GM10266 (cell line): ENCODE measurements around the gene CTTN.

Experiments
- DNase-seq: peaks from one replicate; pipeline ENCODE4 v3.0.0; 2012; ENCODE audit errors: extremely low spot score
- CTCF ChIP-seq: IDR thresholded peaks from 2 replicates; pipeline ENCODE4 v1.5.1; 2012; ENCODE audit warnings: mild to moderate bottlenecking, low read depth; ENCODE audit not compliant: control insufficient read depth, insufficient read depth; ENCODE audit errors: missing control alignments

CTTN gene

DNA sequence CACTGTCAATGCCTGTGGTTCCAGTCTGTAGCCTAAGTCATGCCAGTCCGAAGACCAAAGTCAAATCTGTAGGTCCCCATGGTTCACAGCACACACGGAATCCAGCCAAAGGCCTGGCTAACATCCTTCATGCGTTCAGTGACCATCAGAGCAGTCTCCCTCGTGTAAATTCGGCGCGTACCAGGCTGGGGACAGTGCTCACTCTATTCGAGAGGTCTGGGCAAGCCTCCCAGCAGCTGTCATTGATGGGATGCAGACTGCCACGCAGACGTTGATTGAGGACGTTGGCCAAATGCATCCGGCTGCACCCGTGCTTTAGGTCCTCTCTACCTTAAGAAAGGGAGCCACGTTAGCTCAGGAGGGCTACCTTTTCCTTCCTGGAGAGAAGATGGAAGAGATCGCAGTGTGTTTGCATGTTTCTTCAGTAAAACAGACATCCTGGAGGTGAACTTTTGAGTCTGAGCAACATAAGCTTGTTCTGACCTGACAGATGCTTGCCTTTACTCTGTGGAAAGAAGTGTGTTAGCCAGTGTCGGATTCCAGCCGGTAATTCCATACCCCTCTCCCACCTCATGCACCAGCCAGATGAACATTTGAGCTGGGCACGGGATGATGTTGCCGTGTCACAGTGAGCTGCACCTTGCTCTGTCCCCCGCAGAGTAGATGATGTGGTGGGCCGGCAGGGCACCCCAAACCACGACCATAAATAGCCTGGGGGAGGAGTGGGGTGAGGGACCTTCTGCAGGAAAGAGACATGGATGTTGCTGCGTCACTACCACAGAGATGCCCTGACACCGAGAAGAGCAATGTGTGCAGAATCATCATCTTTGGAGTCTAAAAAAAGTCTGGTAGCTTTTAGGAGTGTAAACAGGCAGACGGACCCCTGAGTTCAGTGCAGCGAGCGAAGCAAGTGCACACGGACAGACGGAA is 12.2 kb downstream of the CTTN start:
- no peak for TF ChIP-seq CTCF
- DNase-seq = no peak

DNA sequence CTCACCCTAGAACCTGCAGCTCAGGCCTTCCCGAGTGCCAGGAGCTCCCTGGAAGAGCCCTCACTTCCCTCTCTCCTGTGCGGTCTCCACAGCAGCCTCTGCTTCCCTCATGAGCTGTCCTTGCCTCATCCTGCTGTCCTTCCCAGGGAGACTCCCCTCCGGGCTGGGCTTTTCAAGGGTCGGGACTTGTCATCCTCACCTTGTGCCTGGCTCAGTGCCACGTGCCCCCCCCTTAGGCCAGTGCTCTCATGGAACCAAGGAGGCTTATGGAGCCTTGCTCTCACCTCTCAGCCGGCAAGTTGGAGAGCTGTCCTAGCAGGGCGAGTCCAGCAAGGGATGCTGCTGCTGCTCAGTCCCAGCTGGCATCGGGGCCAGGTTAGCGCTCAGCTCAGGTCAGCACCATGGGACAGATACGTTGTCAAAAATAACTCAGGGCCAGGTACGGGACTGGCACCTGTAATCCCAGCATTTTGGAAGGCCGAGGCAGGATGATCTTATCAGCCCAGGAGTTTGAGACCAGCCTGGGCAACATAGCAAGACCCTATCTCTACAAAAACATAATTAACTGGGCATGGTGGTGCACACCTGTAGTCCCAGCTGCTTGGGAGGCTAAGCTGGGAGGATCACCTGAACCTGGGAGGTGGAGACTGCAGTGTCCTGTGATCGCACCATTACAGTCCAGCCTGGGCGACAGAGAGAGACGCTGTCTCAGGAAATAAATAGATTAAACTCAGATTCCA is 13.6 kb downstream of the CTTN start:
- no peak for TF ChIP-seq CTCF
- DNase-seq = no peak

- no peak for TF ChIP-seq CTCF
- no peak for DNase-seq
Observed at GRCh38 chr11:70413151-70413550, 14.8 kb downstream of the CTTN start.

DNA sequence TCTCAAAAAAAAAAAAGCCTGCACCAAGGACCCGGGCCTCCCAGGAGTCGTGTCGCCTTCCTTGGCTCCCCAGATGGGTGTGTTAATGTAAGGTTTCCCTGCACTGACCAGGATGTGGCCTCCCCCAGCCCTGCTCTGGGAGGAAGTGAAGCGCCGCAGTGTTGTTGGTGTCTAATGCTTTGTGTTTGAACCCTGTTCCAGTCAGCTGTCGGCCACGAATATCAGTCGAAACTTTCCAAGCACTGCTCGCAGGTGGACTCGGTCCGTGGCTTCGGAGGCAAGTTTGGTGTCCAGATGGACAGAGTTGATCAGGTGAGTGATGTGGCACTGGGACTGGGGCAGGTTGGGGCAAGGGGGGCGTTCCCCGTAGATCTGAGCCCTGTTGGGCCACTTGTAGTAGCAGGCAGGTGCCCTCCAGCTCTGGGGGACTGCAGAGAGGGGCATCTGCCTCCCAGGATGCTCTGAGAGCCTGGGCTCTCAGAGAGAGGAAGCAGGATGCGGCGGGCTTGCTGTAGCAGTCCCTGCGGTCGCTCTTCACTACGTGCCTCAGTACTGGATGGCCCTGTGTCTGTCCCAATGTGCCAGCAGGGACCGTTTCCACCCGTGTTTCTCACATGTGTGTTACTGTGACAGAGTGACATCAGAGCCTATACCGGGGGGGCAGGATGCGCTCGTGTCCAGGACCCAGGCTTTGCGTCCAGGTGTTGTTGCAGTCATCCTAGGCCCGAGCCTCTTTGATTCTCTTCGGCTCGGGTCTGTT is 16.2 kb downstream of the CTTN start:
- TF ChIP-seq CTCF = no peak
- DNase-seq = no peak

DNA sequence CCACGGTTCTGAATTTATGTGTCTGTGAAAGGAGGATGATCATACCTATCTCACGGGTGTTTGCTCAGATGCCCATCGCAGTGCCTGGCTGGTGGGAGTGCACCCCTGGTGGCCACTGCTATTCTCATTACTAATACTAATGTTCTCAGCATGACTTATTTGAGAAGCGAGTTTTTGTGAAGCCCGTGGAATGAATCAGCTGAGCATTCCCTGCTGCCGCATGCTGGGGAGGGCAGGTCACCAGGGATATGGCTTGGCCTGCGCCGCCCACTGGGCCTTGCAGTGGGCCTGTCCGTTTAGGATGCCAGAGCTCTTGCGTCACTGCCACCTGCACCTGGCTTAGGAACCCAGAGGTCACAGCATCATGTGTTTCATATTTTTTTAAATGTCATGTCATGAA is 16.9 kb downstream of the CTTN start:
- no peak for TF ChIP-seq CTCF
- DNase-seq = no peak

DNA sequence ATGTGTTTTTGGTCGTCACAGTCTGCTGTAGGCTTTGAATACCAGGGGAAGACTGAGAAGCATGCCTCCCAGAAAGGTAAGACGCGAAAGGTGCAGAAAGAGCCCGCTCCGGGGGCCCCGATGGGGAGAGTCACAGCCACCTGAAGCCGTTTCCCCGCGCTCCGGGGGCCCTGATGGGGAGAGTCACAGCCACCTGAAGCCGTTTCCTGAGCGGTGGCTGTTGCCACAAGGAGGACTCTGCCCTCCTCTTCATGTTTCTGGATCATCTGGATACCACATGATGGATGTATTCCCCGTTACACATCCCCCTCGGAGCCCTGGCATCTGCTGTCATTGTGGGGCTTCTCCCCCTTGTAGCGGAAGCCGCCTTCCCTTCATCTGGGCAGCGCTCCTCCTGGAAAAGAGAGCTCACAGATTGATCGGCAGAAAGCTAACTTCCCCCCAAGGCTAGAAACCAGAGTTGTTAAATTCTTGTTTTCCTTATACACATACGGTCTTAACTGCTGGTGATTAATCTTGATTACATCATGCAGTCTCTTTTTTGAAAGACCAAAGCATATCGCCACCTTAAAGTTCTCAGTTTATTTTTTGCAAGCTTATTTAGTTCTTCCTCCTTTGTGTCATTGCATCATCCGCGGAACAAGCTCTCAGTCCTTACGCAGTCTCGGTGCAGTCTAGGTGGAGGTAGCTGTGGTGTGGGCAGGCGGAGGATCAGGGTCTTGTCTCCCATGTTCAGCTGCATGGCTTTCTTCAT is 17.5 kb downstream of the CTTN start:
- DNase-seq = no peak
- TF ChIP-seq CTCF = no peak
